H7 (cell line): ENCODE results near the gene ATG16L1. TPM values are rescaled to one million over a fixed set of nuclear protein-coding genes. Genes with fewer than 3 reads are reported as not detected.

Source experiments
- DNase-seq: peaks from one replicate; pipeline ENCODE4 v3.0.0; 2012
- H3K27me3 ChIP-seq: 2 replicates; pipeline ENCODE4 v1.6.0; 2011; ENCODE audit warnings: mild to moderate bottlenecking, low read length; ENCODE audit not compliant: control insufficient read depth, insufficient read depth
- H3K36me3 ChIP-seq: replicated peaks from 2 replicates; pipeline ENCODE4 v1.5.1; 2011; ENCODE audit warnings: low read length; ENCODE audit not compliant: control insufficient read depth, insufficient read depth
- H3K4me3 ChIP-seq: 2 replicates; pipeline ENCODE4 v1.5.1; 2011; ENCODE audit warnings: low read depth, mild to moderate bottlenecking, control low read depth, low read length, moderate library complexity; ENCODE audit not compliant: insufficient read depth
- total RNA-seq: library from RNA; depleted of rRNA; stranded (reverse); fragments of >200 nt; shearing (Covaris generic); gene quantifications from 2 replicates; pipeline ENCODE4 v1.2.3, GENCODE V29; 2014

The ATG16L1 gene
- total RNA-seq, 1 experiment from 2014 or later, result 52.1 TPM

DNA sequence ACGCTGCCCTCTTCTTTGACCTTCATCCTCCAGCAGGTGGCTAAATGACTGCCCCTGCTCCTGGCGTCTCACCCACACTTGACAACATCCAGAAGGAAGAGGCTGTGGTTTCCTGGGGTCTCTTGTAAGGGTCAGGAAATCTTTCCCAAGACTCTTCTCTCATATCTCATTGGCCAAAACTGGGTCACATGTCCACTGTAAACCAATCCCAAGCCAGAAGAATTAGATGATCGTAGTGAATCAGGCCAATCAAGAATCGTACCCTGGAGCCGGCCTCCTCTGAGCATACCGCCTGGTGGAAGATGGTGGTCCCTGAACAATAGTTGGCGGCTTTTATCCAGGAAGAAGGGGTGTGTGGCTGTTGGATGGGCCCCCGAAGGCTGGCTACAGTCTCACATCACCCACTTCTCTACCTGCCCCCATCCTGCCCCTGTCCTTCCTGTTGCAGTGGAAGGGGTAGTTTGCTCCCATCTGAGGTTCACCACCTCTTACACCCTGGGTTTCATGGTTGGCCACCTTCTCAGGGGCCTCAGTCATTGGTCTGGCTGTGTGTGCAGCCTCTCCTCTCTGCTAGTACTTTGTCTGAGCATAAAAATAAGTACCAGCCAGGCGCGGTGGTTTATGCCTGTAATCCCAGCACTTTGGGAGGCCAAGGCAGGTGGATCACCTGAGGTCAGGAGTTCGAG is 59.9 kb downstream of the ATG16L1 start:
- no peak for DNase-seq
- H3K27me3 ChIP-seq, result no peaks in the 10 kb centered on the region
- no peaks in the 10 kb centered on the region for H3K36me3 ChIP-seq
- H3K4me3 ChIP-seq, result no peak overlapping the region

DNA sequence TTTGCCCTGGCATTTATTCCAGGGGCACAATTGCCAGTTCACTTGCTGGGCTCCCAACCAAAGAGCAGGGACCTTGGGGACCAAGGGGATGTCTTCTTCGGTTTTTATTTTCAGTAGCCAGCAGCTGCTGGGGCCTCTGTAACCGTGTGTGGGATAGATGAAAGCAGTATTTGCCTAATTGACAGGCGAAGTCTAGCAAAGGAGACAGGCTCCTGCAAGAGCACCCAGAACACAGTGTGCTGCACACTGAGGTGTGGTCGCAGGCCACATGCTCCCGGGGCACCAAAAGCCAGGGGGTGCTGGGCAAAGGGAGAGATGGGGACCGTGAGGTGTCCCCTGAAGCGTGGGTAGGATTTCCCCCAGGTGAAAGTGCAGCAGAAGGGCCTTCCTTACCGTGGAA is 61.4 kb downstream of the ATG16L1 start:
- H3K4me3 ChIP-seq, result no peak overlapping the region
- H3K36me3 ChIP-seq, result no peaks in the 10 kb centered on the region
- no peak for DNase-seq
- H3K27me3 ChIP-seq, result no peaks in the 10 kb centered on the region

DNA sequence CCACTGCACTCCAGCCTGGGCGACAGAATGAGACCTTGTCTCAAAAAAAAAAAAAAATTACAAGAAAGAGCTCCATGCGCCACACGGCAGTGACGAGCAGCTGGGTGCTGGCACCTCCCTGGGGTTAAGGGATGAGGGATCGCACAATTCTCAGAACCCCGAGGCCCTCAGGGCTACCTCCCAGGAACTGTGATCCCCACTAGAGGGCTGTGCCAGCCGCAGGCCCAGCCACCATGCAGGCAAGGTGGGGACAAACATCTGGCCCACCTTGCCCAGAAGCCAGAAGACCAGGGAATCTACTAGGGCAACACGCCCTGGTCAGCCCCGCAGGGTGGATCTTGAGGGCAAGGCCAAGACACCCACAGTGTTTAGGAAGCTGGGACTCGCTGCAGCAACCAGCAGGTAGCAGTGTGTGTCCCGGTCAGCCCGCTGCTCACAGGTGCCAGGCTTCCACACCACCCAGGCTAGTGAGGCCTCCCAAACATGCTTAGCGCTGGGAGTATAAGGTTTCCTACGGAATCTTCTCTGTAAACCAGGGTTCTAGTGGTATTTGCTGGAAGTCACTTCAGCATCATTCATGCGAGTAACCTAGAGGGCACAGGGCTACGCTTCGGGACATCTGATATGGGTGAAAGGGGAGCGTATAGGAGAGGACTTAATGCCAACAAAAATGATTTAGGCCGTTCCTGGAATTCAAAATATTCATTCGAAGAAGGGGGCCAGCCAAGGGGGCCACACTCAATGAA is 62.9 kb downstream of the ATG16L1 start:
- Histone ChIP-seq H3K36me3 (no peaks in the 10 kb centered on the region), H3K4me3 (no peak overlapping the region), H3K27me3 (no peaks in the 10 kb centered on the region; the same call in 1 of the 2 replicates)
- no peak for DNase-seq

DNA sequence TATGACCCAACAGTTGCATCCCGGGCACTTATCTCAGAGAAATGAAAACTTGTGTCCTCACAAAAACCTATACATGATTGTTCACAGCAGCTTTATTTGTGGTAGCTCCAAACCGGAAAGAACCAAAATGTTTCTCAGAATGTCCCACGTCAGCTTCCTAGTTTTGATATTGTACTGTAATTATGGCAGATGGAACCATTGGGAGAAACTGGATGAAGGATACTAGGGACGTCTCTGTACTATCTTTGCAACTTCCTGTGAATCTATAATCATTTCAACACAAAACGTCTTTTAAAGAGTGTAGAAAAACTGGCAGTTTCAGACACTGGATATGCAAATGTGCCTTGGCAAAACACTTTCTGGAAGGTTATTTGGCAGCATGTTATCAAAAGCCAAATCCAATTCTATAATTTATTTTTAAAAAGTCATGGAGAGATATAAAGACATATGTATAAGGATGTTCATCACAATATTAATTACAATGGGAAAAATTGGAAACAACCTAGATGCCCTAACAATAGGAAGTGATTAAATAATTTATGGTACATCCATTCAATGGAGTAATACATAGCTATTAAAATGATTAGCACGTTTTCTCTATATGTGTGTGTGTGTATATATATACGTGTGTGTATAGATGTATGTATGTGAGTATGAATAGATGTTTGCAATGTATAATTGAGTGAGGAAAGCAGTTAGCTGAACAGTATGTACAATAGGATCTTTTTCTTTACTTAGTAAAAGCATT is 65.9 kb downstream of the ATG16L1 start:
- Histone ChIP-seq H3K36me3 (no peaks in the 10 kb centered on the region), H3K27me3 (no peaks in the 10 kb centered on the region; the same call in 1 of the 2 replicates), H3K4me3 (no peak overlapping the region)
- no peak for DNase-seq

DNA sequence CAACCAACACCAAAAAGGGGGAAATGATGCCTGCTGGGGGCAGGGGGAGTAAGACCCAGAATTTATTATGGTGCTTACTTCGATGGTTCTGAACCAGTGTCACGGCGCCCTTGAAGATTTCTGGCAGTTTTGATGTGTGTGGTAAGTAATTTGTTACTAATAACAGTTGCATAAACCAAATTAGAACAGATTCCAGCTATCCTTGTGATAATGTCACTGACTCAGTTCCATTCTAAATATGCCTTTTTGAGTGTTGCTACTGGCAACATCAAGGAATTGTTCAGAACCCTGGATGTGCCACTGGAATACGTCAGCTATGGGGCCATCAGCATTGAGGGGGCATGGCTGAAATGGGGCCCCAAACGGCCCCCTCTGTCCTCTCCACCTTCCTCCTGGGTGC is 67.8 kb downstream of the ATG16L1 start:
- Histone ChIP-seq H3K36me3 (no peaks in the 10 kb centered on the region), H3K27me3 (no peaks in the 10 kb centered on the region; the same call in 1 of the 2 replicates), H3K4me3 (no peak overlapping the region)
- DNase-seq, result no peak

DNA sequence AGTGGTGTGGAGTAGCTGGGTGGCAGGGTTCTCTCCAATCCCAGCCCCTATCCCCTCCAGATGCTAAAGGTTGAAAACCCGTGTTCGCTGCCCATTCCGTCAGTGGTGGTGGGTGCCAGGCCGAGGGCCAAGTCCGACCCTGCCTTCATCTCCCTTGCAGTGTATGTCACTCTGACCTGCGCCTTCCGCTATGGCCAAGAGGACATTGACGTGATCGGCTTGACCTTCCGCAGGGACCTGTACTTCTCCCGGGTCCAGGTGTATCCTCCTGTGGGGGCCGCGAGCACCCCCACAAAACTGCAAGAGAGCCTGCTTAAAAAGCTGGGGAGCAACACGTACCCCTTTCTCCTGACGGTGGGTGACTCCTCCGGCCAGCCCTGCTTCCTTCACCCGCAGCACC is 69.0 kb downstream of the ATG16L1 start:
- Histone ChIP-seq H3K27me3 (no peaks in the 10 kb centered on the region; the same call in 1 of the 2 replicates), H3K36me3 (no peaks in the 10 kb centered on the region), H3K4me3 (no peak overlapping the region)
- no peak for DNase-seq

DNA sequence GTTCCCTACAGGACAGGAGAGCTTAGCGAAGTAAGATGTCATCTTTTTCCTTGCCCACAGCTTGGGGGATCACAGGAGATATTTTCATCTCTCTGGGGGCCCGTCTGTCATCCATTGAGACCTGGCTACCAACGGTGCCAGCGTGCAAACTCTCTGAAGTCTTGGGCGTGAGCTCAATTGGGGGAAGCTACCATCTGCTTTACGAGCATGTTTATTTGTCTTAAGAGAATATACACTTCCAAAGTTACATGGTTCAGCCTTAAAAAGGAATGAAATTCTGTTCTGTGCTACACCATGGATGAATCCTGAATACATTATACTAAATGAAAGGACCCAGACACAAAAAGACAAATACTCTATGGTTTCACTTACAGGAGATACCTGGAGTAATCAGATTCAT is 69.7 kb downstream of the ATG16L1 start:
- no peaks in the 10 kb centered on the region for H3K36me3 ChIP-seq
- H3K27me3 ChIP-seq, result no peaks in the 10 kb centered on the region; the same call in 1 of the 2 replicates
- H3K4me3 ChIP-seq, result no peak overlapping the region
- no peak for DNase-seq

DNA sequence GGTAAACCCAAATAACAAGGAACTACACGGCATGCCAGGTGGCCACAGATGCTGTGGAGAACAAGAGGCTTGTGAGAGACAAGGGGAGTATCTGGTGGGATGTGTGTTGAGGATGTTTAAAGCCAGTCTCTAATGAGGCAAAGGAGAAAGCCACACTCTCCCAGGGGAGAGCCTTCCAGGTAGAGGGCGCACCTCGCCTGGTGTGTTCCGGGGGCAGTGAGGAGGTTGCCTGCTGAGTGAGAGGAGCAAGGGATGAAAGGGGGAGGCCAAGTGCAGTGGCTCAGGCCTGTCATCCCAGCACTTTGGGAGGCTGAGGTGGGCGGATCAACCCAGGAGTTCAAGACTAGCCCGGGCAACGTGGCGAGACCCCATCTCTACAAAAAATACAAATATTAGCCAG is 72.4 kb downstream of the ATG16L1 start:
- H3K36me3 ChIP-seq, result no peaks in the 10 kb centered on the region
- no peak for DNase-seq
- peaks cover 2% of the 10 kb centered on the region; the same call in 1 of the 2 replicates for H3K27me3 ChIP-seq
- no peak overlapping the region for H3K4me3 ChIP-seq

DNA sequence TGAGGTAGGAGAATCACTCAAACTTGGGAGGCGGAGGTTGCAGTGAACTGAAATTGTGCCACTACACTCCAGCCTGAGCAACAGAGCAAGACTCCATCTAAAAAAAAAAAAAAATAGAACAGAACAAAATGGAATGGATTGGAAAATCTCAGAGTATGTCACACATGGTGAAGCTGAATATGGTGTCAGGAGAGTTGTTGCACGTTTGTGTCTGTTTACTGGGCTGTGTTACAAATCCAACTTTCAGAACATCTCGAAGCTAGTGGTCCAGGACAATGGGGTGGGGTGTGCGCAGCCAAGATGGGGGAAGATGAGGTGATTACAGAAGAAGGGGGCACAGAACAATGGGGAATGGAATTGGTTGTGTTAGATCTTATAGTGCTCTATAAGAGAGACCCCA is 73.8 kb downstream of the ATG16L1 start:
- DNase-seq, result no peak
- Histone ChIP-seq H3K4me3 (no peak overlapping the region), H3K36me3 (no peaks in the 10 kb centered on the region), H3K27me3 (peaks cover 2% of the 10 kb centered on the region; the same call in 1 of the 2 replicates)

DNA sequence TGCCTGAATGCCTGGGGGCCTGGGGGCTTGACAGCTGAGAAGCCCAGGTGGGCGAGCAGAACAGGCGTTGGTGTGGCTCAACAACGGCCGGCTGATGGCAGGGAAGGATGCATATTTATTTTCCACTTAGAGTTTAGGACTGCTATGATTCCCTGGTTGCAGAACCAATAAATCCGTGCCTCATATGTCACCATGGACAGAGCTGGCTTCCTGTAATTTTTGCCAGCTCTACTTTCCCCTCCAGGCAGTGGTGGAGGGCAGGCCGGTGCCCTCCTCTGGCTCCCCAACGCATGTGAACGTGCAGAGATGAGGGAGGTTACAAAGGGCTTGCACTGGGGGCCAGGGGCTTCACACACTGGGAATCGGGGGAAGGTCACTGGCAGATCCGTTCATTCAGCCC is 74.3 kb downstream of the ATG16L1 start:
- no peaks in the 10 kb centered on the region for H3K36me3 ChIP-seq
- peaks cover 2% of the 10 kb centered on the region; the same call in 1 of the 2 replicates for H3K27me3 ChIP-seq
- H3K4me3 ChIP-seq, result no peak overlapping the region
- no peak for DNase-seq

DNA sequence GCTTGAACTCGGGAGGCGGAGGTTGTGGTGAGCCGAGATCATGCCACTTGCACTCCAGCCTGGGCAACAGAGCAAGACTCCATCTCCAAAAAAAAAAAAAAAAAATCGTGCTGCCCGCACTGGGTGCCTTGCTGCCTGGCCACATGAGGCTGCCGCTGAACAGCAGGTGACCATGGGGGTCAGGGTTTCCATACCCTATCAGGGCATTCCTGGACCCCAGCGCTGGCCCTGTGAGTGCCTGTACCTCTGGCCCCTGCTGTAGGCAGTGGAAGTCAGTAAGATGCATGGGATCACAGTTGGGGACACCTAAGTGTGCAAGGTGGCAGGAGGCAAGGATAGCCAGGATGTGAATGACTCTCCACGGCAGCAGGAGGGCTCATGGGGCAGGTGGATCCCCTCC is 75.0 kb downstream of the ATG16L1 start:
- no peak for DNase-seq
- no peak overlapping the region for H3K4me3 ChIP-seq
- H3K27me3 ChIP-seq, result peaks cover 4% of the 10 kb centered on the region; the same call in 1 of the 2 replicates
- no peaks in the 10 kb centered on the region for H3K36me3 ChIP-seq

DNA sequence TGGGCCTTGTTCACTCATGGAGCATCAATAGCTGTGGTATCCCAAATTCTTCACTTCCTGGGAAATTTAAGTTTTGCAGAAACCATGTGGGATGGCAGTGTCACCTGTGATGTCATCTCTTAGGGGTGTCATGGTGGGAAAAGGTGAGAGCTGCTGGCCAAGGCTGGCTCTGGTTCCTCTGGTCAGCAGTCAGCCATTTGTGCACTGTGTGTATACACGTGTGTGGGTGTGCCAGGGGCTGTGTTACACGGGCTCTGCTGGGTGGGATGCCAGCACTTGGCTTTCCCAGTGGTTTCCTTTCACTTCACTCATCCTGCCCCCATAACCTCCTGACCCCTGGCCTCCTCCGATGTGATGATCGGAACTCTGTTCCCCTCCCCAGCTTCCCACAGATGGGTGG is 77.4 kb downstream of the ATG16L1 start:
- H3K27me3 ChIP-seq, result peaks cover 9% of the 10 kb centered on the region; the same call in 1 of the 2 replicates
- no peaks in the 10 kb centered on the region for H3K36me3 ChIP-seq
- DNase-seq, result no peak
- H3K4me3 ChIP-seq, result no peak overlapping the region

DNA sequence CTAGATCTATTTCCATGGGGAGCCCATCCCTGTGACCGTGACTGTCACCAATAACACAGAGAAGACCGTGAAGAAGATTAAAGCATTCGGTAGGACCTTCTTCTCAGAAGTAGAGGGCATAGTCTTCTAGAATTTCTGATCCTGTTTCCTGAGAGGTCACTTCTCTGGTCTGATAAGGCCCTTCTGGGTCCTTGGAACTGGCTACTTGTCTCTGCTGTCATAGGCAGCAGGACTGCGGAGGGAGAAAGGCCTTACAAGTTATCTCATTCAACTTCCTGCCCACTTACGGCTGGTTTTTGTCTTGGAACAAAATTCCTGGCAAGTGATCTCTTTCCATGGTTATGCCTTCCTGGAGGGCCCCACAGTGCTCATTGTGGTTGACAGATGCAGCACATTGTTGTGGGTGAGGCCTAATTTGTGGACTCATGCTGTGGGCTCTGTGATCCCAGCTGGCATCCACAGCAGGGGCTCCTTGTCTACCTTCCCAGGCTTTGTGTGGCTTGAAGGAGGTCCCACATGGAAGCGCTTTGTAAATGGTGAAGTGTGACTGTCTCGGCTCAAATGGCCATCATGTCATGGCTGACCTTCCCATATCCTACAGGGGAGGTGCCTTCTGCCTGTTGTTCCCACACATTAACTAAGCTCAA is 78.1 kb downstream of the ATG16L1 start:
- DNase-seq, result peak; percentile 60
- Histone ChIP-seq H3K4me3 (no peak overlapping the region), H3K36me3 (no peaks in the 10 kb centered on the region), H3K27me3 (peaks cover 9% of the 10 kb centered on the region; the same call in 1 of the 2 replicates)

DNA sequence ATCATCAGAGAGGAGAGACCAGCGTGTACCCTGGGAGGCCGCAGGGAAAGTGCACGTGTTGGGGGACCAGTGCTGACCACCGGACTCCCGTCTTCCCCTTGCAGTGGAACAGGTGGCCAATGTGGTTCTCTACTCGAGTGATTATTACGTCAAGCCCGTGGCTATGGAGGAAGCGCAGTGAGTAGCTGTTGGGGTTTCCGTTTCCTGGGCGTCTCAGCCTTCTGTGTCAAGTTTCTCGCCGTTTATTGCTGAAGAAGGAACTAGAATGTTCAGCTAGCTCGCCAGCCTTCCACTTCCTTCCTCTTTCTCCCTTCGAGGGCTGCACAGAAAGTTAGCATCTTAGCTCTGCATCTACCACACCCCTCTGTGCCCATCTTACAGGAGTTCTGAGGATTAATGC is 80.1 kb downstream of the ATG16L1 start:
- Histone ChIP-seq H3K4me3 (no peak overlapping the region), H3K27me3 (peaks cover 9% of the 10 kb centered on the region; the same call in 1 of the 2 replicates)
- DNase-seq, result no peak

More for the DNA sequence above, 80.1 kb downstream of the ATG16L1 start:
- no peaks in the 10 kb centered on the region for H3K36me3 ChIP-seq
